GM12878 (cell line): Measurements from ENCODE around the gene PRKX. TPM values are rescaled to one million over a fixed set of nuclear protein-coding genes. Genes with fewer than 3 reads are reported as not detected.
"Not testable (repeated sequence)": the region's sequence is repeated elsewhere in the genome, so short reads cannot be mapped to it uniquely, and the experiment has no call there.

Source experiments
- ATAC-seq: fragments of 200-7000 bp; cut with Tn5 transposase; 3 replicates; pipeline ENCODE4 v1.9.1; 2020; ENCODE audit warnings: mild to moderate bottlenecking, moderate library complexity
- BruUV-seq: library from RNA; stranded (reverse); fragments of 400-500 nt; replicated peaks from 2 replicates; lab custom pipeline; 2021; lab: Mats Ljungman, UMichigan
- CTCF ChIA-PET: fragments of 300-600 bp; sonication (Branson Sonifier 250); formaldehyde crosslinking; extraction: SDS; loops from one replicate; lab custom pipeline; 2021; ENCODE audit warnings: inconsistent platforms; lab: Yijun Ruan, JAX
- POLR2A ChIA-PET: fragments of 350-600 bp; formaldehyde crosslinking; extraction: SDS; loops from one replicate; lab custom pipeline; 2021; ENCODE audit warnings: inconsistent platforms; lab: Charles Lee
- RAD21 ChIA-PET: fragments of 300-600 bp; sonication (Branson Sonifier 250); formaldehyde crosslinking; loops from one replicate; lab custom pipeline; 2023; ENCODE audit warnings: antibody characterized with exemption; ENCODE audit not compliant: unreplicated experiment; lab: Charles Lee
- SMC1A ChIA-PET: fragments of 300-600 bp; sonication (Branson Sonifier 250); formaldehyde crosslinking; loops from one replicate; lab custom pipeline; 2023; ENCODE audit not compliant: unreplicated experiment, uncharacterized antibody; lab: Charles Lee
- DNase-seq: peaks from one replicate; pipeline ENCODE4 v3.0.0-alpha.2; 2011; ENCODE audit warnings: low read depth, low spot score
- FAIRE-seq: peaks from 3 replicates; lab custom pipeline; 2011; peaks lifted over from hg19 to GRCh38; lab: Jason Lieb, UNC
- H2AFZ ChIP-seq: 2 replicates; pipeline ENCODE4 v1.6.0; 2011; ENCODE audit warnings: low read depth, low read length, control low read depth; ENCODE audit not compliant: control insufficient read depth
- H3K27ac ChIP-seq: 2 replicates; pipeline ENCODE4 v1.5.1; 2011; ENCODE audit warnings: control low read depth; ENCODE audit not compliant: control insufficient read depth, insufficient read depth
- H3K27me3 ChIP-seq, 2 experiments: replicated peaks in 1 of 2; 2 replicates each; pipeline versions ENCODE4 v1.6.0 to v1.6.1; 2011; ENCODE audit warnings: low read length in 1 of 2; ENCODE audit not compliant: control insufficient read depth in 2 of 2, insufficient read depth in 2 of 2
- H3K36me3 ChIP-seq, 2 experiments: 2 replicates each; pipeline ENCODE4 v1.5.1; 2011; ENCODE audit warnings: low read length in 1 of 2; ENCODE audit not compliant: control insufficient read depth in 2 of 2, insufficient read depth in 2 of 2
- H3K4me1 ChIP-seq: 2 replicates; pipeline ENCODE4 v1.6.1; 2011; ENCODE audit warnings: mild to moderate bottlenecking, low read length, moderate library complexity, mixed read lengths; ENCODE audit not compliant: control insufficient read depth, insufficient read depth
- H3K4me2 ChIP-seq: 2 replicates; pipeline ENCODE4 v1.6.0; 2011; ENCODE audit warnings: control low read depth; ENCODE audit not compliant: control insufficient read depth, insufficient read depth
- H3K4me3 ChIP-seq: fragments of 200-600 bp; sonication (generic); 2 replicates; pipeline ENCODE4 v1.5.1; 2016
- H3K79me2 ChIP-seq: 2 replicates; pipeline ENCODE4 v1.6.0; 2011; ENCODE audit warnings: low read length; ENCODE audit not compliant: control insufficient read depth, insufficient read depth
- H3K9ac ChIP-seq: 2 replicates; pipeline ENCODE4 v1.8.0; 2011; ENCODE audit warnings: low read length, control low read depth, mixed read lengths; ENCODE audit not compliant: control insufficient read depth, insufficient read depth
- H3K9me3 ChIP-seq: replicated peaks from 3 replicates; pipeline ENCODE4 v1.5.1; 2011; ENCODE audit warnings: mild to moderate bottlenecking, low read length; ENCODE audit not compliant: control insufficient read depth, insufficient read depth
- H4K20me1 ChIP-seq: 2 replicates; pipeline ENCODE4 v1.6.0; 2011; ENCODE audit not compliant: control insufficient read depth, insufficient read depth
- BHLHE40 ChIP-seq, 2 experiments: fragments of 450-650 bp in 1 of 2; IDR thresholded peaks; 2 replicates each; pipeline ENCODE4 v1.6.1; 2011 to 2017; ENCODE audit warnings: low read depth in 2 of 2, borderline replicate concordance in 1 of 2, improper control_type of control experiment in 1 of 2, low read length in 1 of 2, mild to moderate bottlenecking in 1 of 2
- KAT2A ChIP-seq: conservative IDR thresholded peaks from 2 replicates; pipeline ENCODE4 v1.6.1; 2011; ENCODE audit warnings: low read depth, low read length; ENCODE audit not compliant: control insufficient read depth
- REST ChIP-seq: IDR thresholded peaks from 2 replicates; pipeline ENCODE4 v1.6.1; 2012; ENCODE audit warnings: mild to moderate bottlenecking, low read depth, low read length
- WGBS: methylation state at CpG from one replicate; pipeline ENCODE4 v1.1.6; 2016; ENCODE audit warnings: low lambda C conversion rate; ENCODE audit not compliant: insufficient replicate concordance, insufficient coverage; ENCODE audit errors: missing lambda C conversion rate; 5-methylcytosine and 5-hydroxymethylcytosine counted together
- in situ Hi-C: fragments of 300-500 bp; cut with MboI; formaldehyde crosslinking; loops from 9 replicates; pipeline ENCODE4 v1.14.3; 2018; ENCODE audit warnings: mixed read lengths
- intact Hi-C: fragments of 100-400 bp; cut with micrococcal nuclease; formaldehyde crosslinking; loops from one replicate; pipeline ENCODE4 v1.14.2; 2022; ENCODE audit not compliant: unreplicated experiment
- polyA plus RNA-seq, 11 experiments: library from polyadenylated mRNA; depleted of rRNA in 4 of 11; unstranded in 6 of 11; stranded (reverse) in 5 of 11; fragments of >200 nt; fragmentation: Nextera tagmentation in 4 of 11; fragmentation: Illumina TruSeq in 1 of 11; extraction: Ambion mirVana in 4 of 11; extraction: Trizol in 1 of 11; gene quantifications; 1 replicate in 1 of 11; 2 replicates in 10 of 11; pipeline versions ENCODE4 v1.2.1 to v1.2.3, GENCODE V29; 2011 to 2016; ENCODE audit warnings: inconsistent platforms in 2 of 11, missing spikeins in 2 of 11, low read depth in 1 of 11
- total RNA-seq, 4 experiments: library from RNA; depleted of rRNA in 3 of 4; stranded (reverse); fragments of >200 nt in 3 of 4; fragmentation: Illumina TruSeq in 1 of 4; extraction: Trizol in 1 of 4; gene quantifications; 2 replicates each; pipeline versions ENCODE4 v1.2.1 to v1.2.3, GENCODE V29; 2013 to 2021

The PRKX gene
- total and polyA plus RNA-seq, 10 of the 15 experiments (the other 5 are each of a cell fraction or from before 2014, with no cell fraction given): 3.9 to 45.3 (median 23.9) TPM

- no peaks in the 10 kb centered on the region for H3K79me2 ChIP-seq
- TF ChIP-seq KAT2A: no peak
- no peak for TF ChIP-seq REST
- no peak for TF ChIP-seq BHLHE40 (IDR thresholded peaks at IDR 0.05; ENCODE audit: borderline replicate concordance in 1 of 2, low read depth in 2 of 2, low read length in 1 of 2)
- TF ChIP-seq, all 136 proteins: peak for 0
- in situ Hi-C loops: no loop called here
- H3K4me2 ChIP-seq: no peak overlapping the region
- ChIA-PET SMC1A (no interaction called here), POLR2A (no interaction called here), CTCF (no interaction called here), RAD21 (no interaction called here)
- H3K27ac ChIP-seq: no peak overlapping the region
- intact Hi-C loops: no loop called here
- no peaks in the 10 kb centered on the region for H3K36me3 ChIP-seq
- H3K4me1 ChIP-seq: no peaks in the 10 kb centered on the region
- no peak for DNase-seq
- no peak for ATAC-seq
- no TSS peak for BruUV-seq
- H3K4me3 ChIP-seq: no peak overlapping the region
- WGBS: 17% methylated on average over 7 of the region's 8 CpGs
- no peak overlapping the region for H2AFZ ChIP-seq
- no peaks in the 10 kb centered on the region for H3K27me3 ChIP-seq
- H3K9ac ChIP-seq: no peak overlapping the region
- FAIRE-seq: no peak
- no peaks in the 10 kb centered on the region; the same call in 2 of the 3 replicates for H3K9me3 ChIP-seq
- no peaks in the 10 kb centered on the region for H4K20me1 ChIP-seq
Measured at GRCh38 chrX:3743801-3744439, 30.5 kb upstream of the PRKX start.

GRCh38 chrX:3740946-3741345, 27.5 kb upstream of the PRKX start:
- ATAC-seq, in situ Hi-C loops, CTCF ChIA-PET, FAIRE-seq, H3K4me3 ChIP-seq, H3K4me2 ChIP-seq, H3K9ac ChIP-seq, intact Hi-C loops, SMC1A ChIA-PET, H4K20me1 ChIP-seq, RAD21 ChIA-PET, H3K36me3 ChIP-seq, POLR2A ChIA-PET, H3K79me2 ChIP-seq, DNase-seq, H3K9me3 ChIP-seq, H2AFZ ChIP-seq, H3K4me1 ChIP-seq, BruUV-seq, H3K27me3 ChIP-seq, H3K27ac ChIP-seq: not testable (repeated sequence)
- WGBS: 76% methylated on average over 8 of the region's 8 CpGs
